ENCODE results near the gene CDK6. TPM values are rescaled to one million over a fixed set of nuclear protein-coding genes. Genes with fewer than 3 reads are reported as not detected.

CDK6 gene
- total and polyA plus RNA-seq, 2 of the 8 experiments (the other 6 are each of a cell fraction or from before 2014, with no cell fraction given), result 5.9 to 18.9 TPM

DNA sequence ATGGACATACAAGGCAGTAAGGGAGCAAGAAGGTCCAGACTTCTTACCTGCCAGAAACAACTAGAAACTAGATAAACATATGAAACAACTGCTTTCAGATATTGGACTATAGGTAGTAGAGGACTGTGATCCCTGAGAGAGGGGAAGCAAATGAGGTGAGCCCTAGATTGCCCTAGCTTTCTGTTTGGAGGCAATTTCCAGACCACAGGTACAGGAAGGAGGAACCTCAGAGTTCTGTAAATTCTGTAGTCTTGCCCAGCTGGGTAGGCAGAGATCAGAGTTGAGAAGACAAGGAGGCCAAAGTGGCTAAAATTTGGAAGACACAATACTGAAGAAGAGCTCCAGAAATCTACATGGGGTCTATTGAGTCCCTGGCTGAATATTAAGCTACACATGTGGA is 21.0 kb downstream of the CDK6 start:
- no peak overlapping the region for H4K8ac ChIP-seq (ENCODE audit: extremely low read depth, insufficient read depth, low read length)
- H3K18ac ChIP-seq (ENCODE audit: extremely low read depth, low read length), result no peak overlapping the region
- H2BK20ac ChIP-seq (ENCODE audit: low read length), result no peak overlapping the region
- no peak overlapping the region for H3K27ac ChIP-seq (ENCODE audit: low read depth, low read length)
- no peak overlapping the region for H3K4ac ChIP-seq (replicated peaks; ENCODE audit: insufficient read length, low read depth, low read length)
- H3K27me3 ChIP-seq (replicated peaks in 1 of 4; ENCODE audit: control insufficient read depth in 3 of 4, extremely low read depth in 1 of 4, insufficient read depth in 3 of 4, low read length in 3 of 4), result no peaks in the 10 kb centered on the region
- H3K23me2 ChIP-seq (ENCODE audit: low read depth, low read length), result no peaks in the 10 kb centered on the region
- no peaks in the 10 kb centered on the region for H4K20me1 ChIP-seq (replicated peaks in 1 of 2; ENCODE audit: control insufficient read depth in 1 of 2, insufficient read depth in 2 of 2, low read length in 2 of 2)
- H3K79me2 ChIP-seq (ENCODE audit: control insufficient read depth in 1 of 2, insufficient read depth in 2 of 2, low read length in 2 of 2), result peaks cover 0 to 45% of the 10 kb centered on the region in 2 experiments; a peak in 2 of 4 replicates
- CTCF ChIA-PET (ENCODE audit: partially characterized antibody), result interaction anchor here (0.9 kb wide), 1 partner anchor 22 kb away, joined by 3 read pairs; no protein-coding TSS in a partner anchor
- no peak overlapping the region for H3K4me3 ChIP-seq (ENCODE audit: extremely low read depth in 1 of 4, insufficient read depth in 2 of 4, low read depth in 3 of 4, low read length in 4 of 4)
- no peak overlapping the region for H2AK5ac ChIP-seq (ENCODE audit: low read depth, low read length)
- no peak overlapping the region for H4K91ac ChIP-seq (replicated peaks; ENCODE audit: insufficient read length, low read length)
- no peak overlapping the region for H2BK120ac ChIP-seq (replicated peaks; ENCODE audit: low read depth, low read length)
- no peak overlapping the region for H3K4me2 ChIP-seq (ENCODE audit: insufficient read depth in 1 of 2, low read depth in 2 of 2, low read length in 2 of 2)
- no peak overlapping the region for H2AFZ ChIP-seq (ENCODE audit: low read length)
- DNase-seq (ENCODE audit: low read depth in 1 of 2, low spot score in 2 of 2), result no peak
- H4K5ac ChIP-seq (ENCODE audit: insufficient read length, low read depth, low read length), result no peak overlapping the region
- H3K14ac ChIP-seq (ENCODE audit: insufficient read length), result no peak overlapping the region
- no peak overlapping the region for H3K9ac ChIP-seq (replicated peaks in 1 of 4; ENCODE audit: extremely low read depth in 1 of 4, low read depth in 3 of 4, low read length in 3 of 4)
- no peak for FAIRE-seq
- peaks cover 0 to 9% of the 10 kb centered on the region in 2 experiments; a peak in 2 of 4 replicates for H3K9me3 ChIP-seq (ENCODE audit: insufficient read depth in 2 of 2, low read depth in 1 of 2, low read length in 1 of 2)
- no peak overlapping the region for H2BK15ac ChIP-seq (ENCODE audit: low read length)
- H2BK12ac ChIP-seq (ENCODE audit: low read depth, low read length), result no peak overlapping the region
- H3K79me1 ChIP-seq (ENCODE audit: low read depth, low read length), result no peaks in the 10 kb centered on the region
- H3K56ac ChIP-seq (replicated peaks; ENCODE audit: insufficient read length, low read depth, low read length), result no peak overlapping the region
- no peak overlapping the region for H2BK5ac ChIP-seq (ENCODE audit: low read depth, low read length)
- H3K36me3 ChIP-seq (ENCODE audit: control insufficient read depth in 2 of 4, insufficient read depth in 4 of 4, low read length in 3 of 4), result peaks cover 0 to 6% (median 0%) of the 10 kb centered on the region in 4 experiments; a peak in 3 of 8 replicates
- no peak overlapping the region for H3K23ac ChIP-seq (ENCODE audit: insufficient read length)
- peaks cover 0 to 10% (median 3%) of the 10 kb centered on the region in 4 experiments; a peak in 4 of 7 replicates for H3K4me1 ChIP-seq (replicated peaks in 1 of 4; ENCODE audit: control insufficient read depth in 3 of 4, insufficient read depth in 4 of 4, low read length in 3 of 4)
- POLR2A ChIA-PET (ENCODE audit: partially characterized antibody), result interaction anchor here (0.6 kb wide), 1 partner anchor 14 kb away, joined by 3 read pairs; no protein-coding TSS in a partner anchor
- TF ChIP-seq KDM5A (IDR thresholded peaks at IDR 0.05; ENCODE audit: low read length) (no peak), TAF1 (IDR thresholded peaks at IDR 0.05; ENCODE audit: low read depth, low read length) (no peak), SIN3A (conservative IDR thresholded peaks at IDR 0.05 in 1 of 2, IDR thresholded peaks at IDR 0.05 in 1 of 2; ENCODE audit: low read depth in 1 of 2, low read length in 2 of 2) (no peak), RAD21 (IDR thresholded peaks at IDR 0.05 in 1 of 2, conservative IDR thresholded peaks at IDR 0.05 in 1 of 2; ENCODE audit: low read depth in 2 of 2, low read length in 2 of 2) (no peak), CEBPB (IDR thresholded peaks at IDR 0.05; ENCODE audit: low read depth, low read length) (no peak), JUN (IDR thresholded peaks at IDR 0.05; ENCODE audit: low read depth, low read length) (no peak), CBX8 (IDR thresholded peaks at IDR 0.05; ENCODE audit: borderline replicate concordance, low read depth, low read length) (no peak), POU5F1 (IDR thresholded peaks at IDR 0.05; ENCODE audit: low read depth, low read length) (no peak), TEAD4 (IDR thresholded peaks at IDR 0.05; ENCODE audit: low read depth, low read length) (no peak)

Measured in H1 (cell line).